HG02840 (cell line): Measurements from ENCODE around the gene BLTP3A.

Source experiments
- ATAC-seq: cut with Tn5 transposase; IDR thresholded peaks from one replicate; pipeline ENCODE4 v1.9.1; 2021; ENCODE audit warnings: mild to moderate bottlenecking, moderate library complexity, moderate number of reproducible peaks; ENCODE audit not compliant: unreplicated experiment, low FRiP score

Gene BLTP3A

DNA sequence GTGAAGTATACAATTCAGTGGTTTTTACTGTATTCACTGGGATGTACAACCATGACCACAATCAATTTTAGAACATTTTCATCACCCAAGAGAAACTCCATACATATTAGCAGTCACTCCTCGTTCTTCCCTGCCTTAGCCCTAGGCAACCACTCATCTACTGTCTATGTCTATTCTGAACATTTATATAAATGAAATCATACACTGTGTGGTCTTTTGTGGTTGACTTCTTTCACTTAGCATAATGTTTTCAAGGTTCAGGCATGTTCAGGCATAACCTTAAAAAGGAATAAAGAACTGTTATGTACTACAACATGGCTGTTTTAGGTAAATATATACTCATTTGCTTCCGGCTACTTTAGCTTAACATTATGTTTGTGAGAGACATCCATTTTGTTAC lies 37.3 kb downstream of the BLTP3A start:
- no peak for ATAC-seq

DNA sequence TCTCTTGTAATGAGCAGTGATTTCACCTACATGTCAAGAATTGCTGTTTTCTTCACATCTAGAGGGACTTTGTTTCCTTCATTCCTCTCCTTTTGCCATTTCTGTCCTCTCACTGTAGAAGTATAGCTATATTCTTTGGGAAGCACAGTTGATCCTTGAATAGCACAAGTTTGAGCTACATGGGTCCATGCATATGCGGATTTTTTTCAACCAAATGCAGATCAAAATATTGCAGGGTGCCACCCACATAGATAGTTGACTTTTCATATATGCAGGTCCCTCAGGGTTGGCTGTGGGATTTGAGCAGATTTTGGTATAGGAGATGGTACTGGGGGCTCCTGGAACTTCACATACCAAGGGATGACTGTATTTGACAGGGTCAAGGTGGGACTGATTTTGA lies 41.1 kb downstream of the BLTP3A start:
- no peak for ATAC-seq

DNA sequence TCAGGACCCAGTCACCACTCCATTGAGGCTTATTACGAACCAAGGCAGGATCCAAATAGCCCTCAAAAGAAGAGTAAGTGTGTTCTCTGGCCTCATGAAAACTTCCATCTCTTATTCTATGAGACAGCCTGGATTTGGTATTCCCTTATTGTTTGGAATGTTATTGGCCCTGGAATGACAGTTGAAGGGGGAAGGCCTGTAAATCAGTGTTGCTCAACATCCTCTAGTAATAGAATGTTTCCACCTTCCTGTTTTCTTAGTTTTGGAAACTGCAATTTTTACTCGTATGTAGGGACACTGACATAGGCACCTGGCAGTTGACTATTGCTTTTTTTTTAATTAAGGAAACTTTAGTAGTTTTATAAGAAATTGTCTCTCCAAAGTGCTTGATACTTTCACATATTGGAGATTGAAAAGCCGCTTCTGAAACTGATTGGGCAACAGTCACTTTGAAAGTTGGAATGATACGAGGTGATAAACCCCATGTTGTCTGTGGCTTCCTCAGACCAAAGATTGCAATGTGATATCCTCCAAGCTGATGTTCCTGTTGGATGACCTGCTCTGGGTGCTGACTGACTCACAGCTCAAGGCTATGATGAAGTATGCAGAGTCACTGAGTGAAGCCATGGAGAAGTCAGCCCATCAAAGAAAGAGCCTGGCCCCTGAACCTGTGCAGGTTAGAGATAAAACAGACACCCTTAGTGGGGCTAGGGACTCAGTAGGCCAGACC lies 43.1 kb downstream of the BLTP3A start:
- no peak for ATAC-seq

DNA sequence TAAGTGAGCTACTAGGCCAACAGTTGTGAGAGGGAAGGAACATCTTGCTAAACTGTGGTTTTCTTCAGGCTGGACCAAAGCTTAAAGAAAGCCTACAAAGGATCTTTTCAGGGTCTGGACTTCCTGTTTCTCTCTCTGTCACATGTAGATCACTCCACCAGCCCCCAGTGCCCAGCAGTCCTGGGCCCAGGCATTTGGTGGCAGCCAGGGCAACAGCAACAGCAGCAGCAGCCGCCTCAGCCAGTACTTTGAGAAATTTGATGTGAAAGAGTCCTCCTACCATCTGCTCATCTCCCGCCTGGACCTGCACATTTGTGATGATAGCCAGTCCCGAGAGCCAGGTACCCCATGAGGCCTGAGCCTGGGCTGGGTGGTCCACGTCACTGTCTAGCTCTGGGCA lies 44.1 kb downstream of the BLTP3A start:
- ATAC-seq: no peak

DNA sequence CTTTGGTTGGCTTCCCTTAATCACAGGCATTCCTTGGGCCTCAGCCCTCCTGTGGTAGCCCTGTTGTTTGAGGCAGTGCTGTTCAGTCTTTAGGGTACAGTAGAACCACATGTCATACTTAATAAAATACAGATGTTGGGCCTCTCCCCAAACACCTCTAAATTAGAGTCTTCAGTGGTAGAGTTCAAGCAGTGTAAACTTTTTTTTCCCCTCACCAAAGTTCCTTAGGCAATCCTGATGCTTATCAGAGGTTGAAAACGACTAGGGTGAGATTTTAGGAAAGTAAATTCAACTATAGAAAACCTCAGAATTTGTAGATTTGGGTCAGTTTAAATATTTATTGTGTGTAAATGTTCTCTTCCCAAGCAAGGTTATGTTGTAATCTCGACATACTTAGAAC lies 44.6 kb downstream of the BLTP3A start:
- no peak for ATAC-seq

DNA sequence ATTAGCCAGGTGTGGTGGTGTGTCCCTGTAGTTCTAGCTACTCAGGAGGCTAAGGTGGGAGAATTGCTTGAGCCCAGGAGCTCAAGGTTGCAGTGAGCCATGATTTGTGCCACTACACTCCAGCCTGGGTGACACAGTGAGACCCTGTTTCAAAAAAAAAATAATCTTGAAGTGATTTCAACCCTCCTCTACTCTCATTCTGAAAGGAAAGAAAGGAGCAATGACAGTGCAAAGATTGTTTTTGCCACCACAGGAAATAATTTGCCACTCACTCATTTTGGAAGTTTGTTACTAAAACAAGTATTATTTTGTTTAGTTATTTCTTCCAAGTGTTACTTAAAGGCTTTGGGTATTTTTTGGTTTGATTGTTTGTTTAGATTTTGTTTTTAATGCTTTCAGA lies 45.6 kb downstream of the BLTP3A start:
- no peak for ATAC-seq

DNA sequence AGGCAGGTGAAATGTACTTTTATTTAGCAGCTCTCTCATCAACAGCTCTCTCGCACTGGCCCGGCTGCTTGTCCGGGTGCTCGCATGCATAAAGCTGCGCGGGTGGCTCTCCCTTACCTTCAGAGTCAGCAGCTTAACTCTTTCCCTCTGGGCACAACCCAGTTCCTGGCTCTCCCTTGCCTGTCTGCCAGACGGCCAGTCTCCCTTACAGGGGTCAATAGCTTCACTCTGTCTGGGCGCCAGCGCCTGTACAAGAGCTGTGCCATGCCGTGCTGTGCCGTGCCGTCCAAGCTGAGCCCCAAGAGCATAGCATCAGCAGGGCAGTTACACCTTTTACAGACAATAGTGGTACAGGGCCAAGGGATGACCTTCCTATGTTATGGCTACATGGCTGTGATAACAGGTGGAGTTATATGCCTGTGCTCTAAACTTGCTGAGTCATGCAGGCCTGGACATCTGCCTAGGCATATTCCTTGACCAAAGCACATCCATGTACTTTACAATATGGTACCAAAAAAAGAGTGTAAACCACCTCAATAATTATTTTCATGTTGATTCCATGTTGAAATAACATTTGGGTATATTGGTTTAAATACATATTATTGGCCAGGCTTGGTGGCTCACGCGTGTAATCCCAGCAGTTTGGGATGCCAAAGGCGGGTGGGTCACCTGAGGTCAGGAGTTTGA lies 47.9 kb downstream of the BLTP3A start:
- ATAC-seq: no peak
